Coronary artery (tissue), 2 donors: Measurements from ENCODE around the gene R3HDM4.

Experiments
- DNase-seq: peaks from one replicate; pipeline ENCODE4 v3.0.0-alpha.2; 2017; ENCODE audit warnings: low spot score
- H3K27ac ChIP-seq, 2 donors: fragments of 200-600 bp; sonication (generic); one replicate each; pipeline ENCODE4 v1.5.1; 2016 to 2019
- H3K4me3 ChIP-seq: fragments of 200-600 bp; sonication (generic); 2 replicates; pipeline ENCODE4 v1.5.1; 2016; ENCODE audit warnings: mild to moderate bottlenecking, moderate library complexity
- TF ChIP-seq, protein P1 (sequence below): fragments of 200-600 bp; sonication (generic); IDR thresholded peaks from one replicate; pipeline ENCODE4 v1.5.1; 2019; ENCODE audit warnings: antibody characterized with exemption

Gene R3HDM4

DNA sequence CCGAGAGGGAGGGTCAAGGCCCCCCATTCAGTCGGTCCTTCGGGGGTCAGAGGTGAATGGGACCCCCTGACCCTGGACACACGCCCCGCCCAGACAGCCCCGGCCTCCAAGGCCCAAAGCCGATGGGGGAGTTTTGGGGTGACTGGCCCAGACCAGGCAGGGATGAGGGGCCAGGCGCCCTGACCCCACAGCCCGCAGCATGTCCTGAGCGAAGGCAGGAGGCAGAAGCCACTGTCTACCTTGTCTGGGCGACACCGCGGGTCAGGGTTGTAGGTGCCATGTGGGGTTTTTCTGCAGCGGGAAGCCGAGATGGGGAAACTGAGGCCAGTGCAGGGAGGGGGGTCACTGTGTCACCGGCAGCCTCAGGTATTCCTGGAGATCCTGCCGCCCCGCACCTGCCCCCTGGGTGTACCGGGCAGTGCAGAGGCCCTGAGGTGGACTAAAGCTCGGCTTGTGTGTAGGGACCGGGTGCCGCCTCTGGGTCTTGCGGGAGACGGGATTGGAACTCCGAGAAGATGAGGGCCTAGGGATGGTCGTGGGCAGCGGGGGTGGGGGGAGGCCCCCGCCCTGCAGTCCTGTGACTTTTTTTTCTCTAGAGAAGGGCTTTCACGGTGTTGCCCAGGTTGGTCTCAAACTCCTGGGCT lies 21.3 kb upstream of the R3HDM4 start:
- peak overlapping the region; percentile 32 to 69 for H3K27ac ChIP-seq
- no peak for DNase-seq
- peak overlapping the region; percentile 29 for H3K4me3 ChIP-seq
- TF ChIP-seq, protein P1, sequence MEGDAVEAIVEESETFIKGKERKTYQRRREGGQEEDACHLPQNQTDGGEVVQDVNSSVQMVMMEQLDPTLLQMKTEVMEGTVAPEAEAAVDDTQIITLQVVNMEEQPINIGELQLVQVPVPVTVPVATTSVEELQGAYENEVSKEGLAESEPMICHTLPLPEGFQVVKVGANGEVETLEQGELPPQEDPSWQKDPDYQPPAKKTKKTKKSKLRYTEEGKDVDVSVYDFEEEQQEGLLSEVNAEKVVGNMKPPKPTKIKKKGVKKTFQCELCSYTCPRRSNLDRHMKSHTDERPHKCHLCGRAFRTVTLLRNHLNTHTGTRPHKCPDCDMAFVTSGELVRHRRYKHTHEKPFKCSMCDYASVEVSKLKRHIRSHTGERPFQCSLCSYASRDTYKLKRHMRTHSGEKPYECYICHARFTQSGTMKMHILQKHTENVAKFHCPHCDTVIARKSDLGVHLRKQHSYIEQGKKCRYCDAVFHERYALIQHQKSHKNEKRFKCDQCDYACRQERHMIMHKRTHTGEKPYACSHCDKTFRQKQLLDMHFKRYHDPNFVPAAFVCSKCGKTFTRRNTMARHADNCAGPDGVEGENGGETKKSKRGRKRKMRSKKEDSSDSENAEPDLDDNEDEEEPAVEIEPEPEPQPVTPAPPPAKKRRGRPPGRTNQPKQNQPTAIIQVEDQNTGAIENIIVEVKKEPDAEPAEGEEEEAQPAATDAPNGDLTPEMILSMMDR, result no peak

DNA sequence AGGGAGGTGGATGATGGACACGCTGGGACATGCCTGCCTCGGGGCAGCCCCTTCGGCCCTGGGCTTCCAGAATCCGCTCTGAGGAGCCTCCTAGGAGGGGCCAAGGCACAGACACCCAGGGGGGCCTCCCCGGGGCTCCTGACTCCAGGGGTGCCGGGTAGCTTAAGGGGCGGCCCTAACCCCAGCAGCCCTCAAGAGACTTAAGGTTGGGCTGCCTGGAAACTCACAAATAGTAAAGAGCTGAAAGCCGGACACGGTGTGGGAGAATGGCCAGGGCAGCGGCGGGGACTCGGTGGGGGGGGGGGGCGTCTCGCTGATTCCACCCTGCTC lies 20.5 kb upstream of the R3HDM4 start:
- DNase-seq, result no peak
- Histone ChIP-seq H3K27ac (peak overlapping the region in 1 of 2 donors; percentile 62), H3K4me3 (peak overlapping the region; percentile 52)
- TF ChIP-seq, protein P1, result no peak

DNA sequence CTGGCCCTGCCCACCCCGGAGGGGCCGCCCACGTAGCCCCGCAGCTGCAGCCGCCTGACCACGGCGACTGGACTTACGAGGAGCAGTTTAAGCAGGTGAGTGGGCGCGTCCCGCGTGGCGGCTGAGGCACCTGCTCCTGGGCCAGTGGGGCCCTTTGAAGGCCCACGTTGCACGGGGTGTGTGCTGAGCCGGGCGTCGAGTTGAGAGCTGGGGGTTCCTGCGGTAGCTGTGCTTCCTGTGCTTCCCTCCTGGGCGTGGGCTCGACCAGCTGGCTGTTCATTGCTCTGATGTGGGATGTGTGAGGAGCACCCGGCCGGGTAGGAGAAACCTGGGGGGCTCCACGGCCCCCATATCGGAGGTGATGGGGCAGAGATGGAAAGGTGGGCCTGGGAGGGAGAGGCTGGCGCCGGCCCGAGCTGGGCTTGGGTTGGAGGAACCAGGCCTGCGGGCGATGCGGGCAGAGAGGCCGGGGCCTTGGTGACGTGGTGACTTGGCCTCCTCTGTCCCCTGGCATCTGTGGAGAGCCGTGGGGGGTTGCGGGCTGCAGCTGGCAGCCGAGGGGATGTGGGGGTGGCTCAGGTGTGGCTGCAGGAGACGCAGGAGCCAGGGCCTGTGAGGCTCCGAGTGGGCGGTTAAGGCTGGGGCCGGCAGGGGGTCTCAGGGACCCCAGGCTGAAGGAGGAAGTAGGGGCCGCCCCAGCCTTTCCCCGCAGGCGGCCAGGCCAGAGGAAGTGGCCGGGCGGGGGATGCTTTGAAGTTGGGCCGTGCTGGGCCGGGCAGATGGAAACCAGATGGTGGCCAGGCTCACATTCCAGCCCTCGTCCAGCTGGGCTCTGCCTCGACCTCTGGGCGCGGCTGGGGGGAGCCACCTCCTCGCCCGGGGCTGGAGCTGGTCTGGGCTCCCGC lies 19.9 kb upstream of the R3HDM4 start:
- Histone ChIP-seq H3K4me3 (peak overlapping the region; percentile 52), H3K27ac (peak overlapping the region in 1 of 2 donors; percentile 62)
- TF ChIP-seq, protein P1, result no peak
- no peak for DNase-seq

DNA sequence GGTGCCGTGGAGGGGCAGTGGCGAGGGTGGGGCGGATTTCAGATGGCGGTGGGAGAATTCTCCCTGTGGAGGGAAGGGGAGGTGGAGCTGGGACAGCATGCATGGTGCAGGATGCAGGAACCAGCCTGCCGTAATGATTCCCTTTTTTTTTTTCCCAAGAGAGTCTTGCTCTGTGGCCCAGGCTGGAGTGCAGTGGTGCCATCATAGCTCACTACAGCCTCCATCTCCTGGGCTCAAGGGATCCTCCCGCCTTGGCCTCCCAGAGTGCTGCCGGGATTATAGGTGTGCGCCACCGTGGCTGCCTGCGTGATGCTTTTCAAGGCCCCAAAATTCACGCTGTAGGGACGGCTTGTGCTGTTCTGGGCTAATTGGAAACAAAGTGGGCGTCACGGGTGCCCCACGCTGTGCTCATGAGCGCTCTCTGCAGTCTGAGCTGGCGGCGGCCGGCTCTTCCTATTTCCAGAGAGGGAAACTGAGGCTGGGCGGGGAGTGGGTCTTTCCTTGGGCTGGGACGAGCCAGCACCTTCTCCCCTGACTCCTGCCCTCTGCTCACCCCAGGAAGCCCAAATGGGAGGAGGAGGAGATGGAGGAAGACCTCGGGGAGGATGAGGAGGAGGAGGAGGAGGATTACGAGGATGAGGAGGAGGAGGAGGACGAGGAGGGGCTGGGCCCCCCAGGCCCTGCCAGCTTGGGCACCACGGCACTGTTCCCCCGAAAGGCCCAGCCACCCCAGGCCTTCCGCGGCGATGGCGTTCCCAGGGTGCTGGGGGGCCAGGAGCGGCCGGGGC lies 19.0 kb upstream of the R3HDM4 start:
- no peak for DNase-seq
- TF ChIP-seq, protein P1, result no peak
- Histone ChIP-seq H3K4me3 (no peak overlapping the region), H3K27ac (peak overlapping the region in 1 of 2 donors; percentile 62)

DNA sequence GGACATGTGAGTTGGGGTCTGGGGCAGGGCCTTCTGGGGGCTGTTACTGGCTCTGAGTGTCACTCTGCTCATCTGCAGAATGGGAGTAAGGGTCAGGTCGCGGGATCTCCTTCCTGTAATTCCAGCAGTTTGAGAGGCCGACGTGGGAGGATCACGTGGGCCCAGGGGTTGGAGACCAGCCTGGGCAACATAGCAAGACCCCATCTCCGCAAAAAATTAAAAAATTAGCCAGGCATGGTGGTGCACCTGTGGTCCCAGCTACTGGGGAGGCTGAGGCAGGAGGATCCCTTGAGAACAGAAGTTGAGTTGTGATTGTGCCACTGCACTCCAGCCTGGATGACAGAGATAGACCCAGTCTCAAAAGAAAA lies 16.9 kb upstream of the R3HDM4 start:
- no peak for DNase-seq
- no peak overlapping the region for H3K4me3 ChIP-seq
- TF ChIP-seq, protein P1, result no peak
- no peak overlapping the region for H3K27ac ChIP-seq

DNA sequence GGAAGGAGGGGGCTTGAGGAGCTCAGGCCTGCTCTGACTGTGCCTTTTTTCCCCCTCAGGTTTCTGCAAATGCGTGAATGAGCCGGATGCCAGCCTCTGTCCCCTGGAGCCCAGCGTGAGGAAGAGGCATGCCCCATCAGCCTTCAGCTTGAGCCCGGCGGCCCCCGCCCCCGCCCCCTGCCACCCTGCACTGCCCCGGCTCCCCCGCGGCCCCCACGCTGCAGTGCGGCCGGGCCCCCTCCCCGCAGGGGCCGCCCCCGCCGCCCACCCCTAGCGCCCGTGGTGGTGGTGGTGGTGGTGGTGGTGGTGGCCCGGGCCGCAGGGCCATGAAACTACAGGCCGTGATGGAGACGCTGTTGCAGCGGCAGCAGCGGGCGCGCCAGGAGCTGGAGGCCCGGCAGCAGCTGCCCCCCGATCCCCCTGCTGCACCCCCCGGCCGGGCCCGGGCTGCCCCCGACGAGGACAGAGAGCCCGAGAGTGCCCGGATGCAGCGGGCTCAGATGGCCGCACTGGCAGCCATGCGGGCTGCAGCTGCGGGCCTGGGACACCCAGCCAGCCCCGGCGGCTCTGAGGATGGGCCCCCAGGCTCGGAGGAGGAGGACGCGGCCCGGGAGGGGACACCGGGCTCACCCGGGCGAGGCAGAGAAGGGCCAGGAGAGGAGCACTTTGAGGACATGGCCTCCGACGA lies 16.3 kb upstream of the R3HDM4 start:
- Histone ChIP-seq H3K4me3 (no peak overlapping the region), H3K27ac (no peak overlapping the region)
- TF ChIP-seq, protein P1, result no peak
- DNase-seq, result no peak
